HG03469 (cell line): ENCODE measurements around the gene C4orf50.
"Not testable (repeated sequence)": the region's sequence is repeated elsewhere in the genome, so short reads cannot be mapped to it uniquely, and the experiment has no call there.

Experiments used
- ATAC-seq: cut with Tn5 transposase; IDR thresholded peaks from one replicate; pipeline ENCODE4 v1.9.1; 2021; ENCODE audit warnings: mild to moderate bottlenecking, moderate library complexity, moderate number of reproducible peaks; ENCODE audit not compliant: unreplicated experiment

C4orf50 gene

GRCh38 chr4:5954056-5954760, 64.0 kb downstream of the C4orf50 start:
- ATAC-seq: no peak

GRCh38 chr4:5952975-5953951, 65.0 kb downstream of the C4orf50 start:
- no peak for ATAC-seq

GRCh38 chr4:5952286-5952974, 65.8 kb downstream of the C4orf50 start:
- no peak for ATAC-seq

- ATAC-seq: not testable (repeated sequence)
Observed at GRCh38 chr4:5946653-5947052, 71.6 kb downstream of the C4orf50 start.

- no peak for ATAC-seq
Observed at GRCh38 chr4:5945936-5946335, 72.3 kb downstream of the C4orf50 start.

- ATAC-seq: no peak
Observed at GRCh38 chr4:5945171-5945570, 73.1 kb downstream of the C4orf50 start.

GRCh38 chr4:5943561-5943960, 74.7 kb downstream of the C4orf50 start:
- no peak for ATAC-seq

GRCh38 chr4:5942947-5943346, 75.3 kb downstream of the C4orf50 start:
- no peak for ATAC-seq

- no peak for ATAC-seq
Observed at GRCh38 chr4:5941601-5942000, 76.6 kb downstream of the C4orf50 start.

- no peak for ATAC-seq
Observed at GRCh38 chr4:5940470-5941203, 77.6 kb downstream of the C4orf50 start.

GRCh38 chr4:5933996-5934831, 84.0 kb downstream of the C4orf50 start:
- ATAC-seq: no peak

- ATAC-seq: no peak
Observed at GRCh38 chr4:5933116-5933515, 85.1 kb downstream of the C4orf50 start.

- ATAC-seq: no peak
Observed at GRCh38 chr4:5932035-5932568, 86.1 kb downstream of the C4orf50 start.

GRCh38 chr4:5931526-5931925, 86.7 kb downstream of the C4orf50 start:
- no peak for ATAC-seq

GRCh38 chr4:5930876-5931275, 87.4 kb downstream of the C4orf50 start:
- ATAC-seq: no peak

- no peak for ATAC-seq
Observed at GRCh38 chr4:5930456-5930855, 87.8 kb downstream of the C4orf50 start.

GRCh38 chr4:5928844-5929420, 89.3 kb downstream of the C4orf50 start:
- ATAC-seq: no peak

GRCh38 chr4:5928274-5928673, 90.0 kb downstream of the C4orf50 start:
- no peak for ATAC-seq

GRCh38 chr4:5927747-5928146, 90.5 kb downstream of the C4orf50 start:
- no peak for ATAC-seq
